Panc1 (cell line): ENCODE results near the gene CNGB1. TPM values are rescaled to one million over a fixed set of nuclear protein-coding genes. Genes with fewer than 3 reads are reported as not detected.

Experiments
- ATAC-seq: fragments of 200-7000 bp; cut with Tn5 transposase; 2 replicates; pipeline ENCODE4 v1.9.1; 2020; ENCODE audit warnings: mild to moderate bottlenecking, moderate library complexity
- BruUV-seq: library from RNA; stranded (reverse); fragments of 400-500 nt; replicated peaks from 2 replicates; lab custom pipeline; 2021; lab: Mats Ljungman, UMichigan
- CTCF ChIA-PET: fragments of 300-600 bp; sonication (Branson Sonifier 250); formaldehyde crosslinking; loops from one replicate; lab custom pipeline; 2022; ENCODE audit warnings: antibody characterized with exemption; lab: Charles Lee
- POLR2A ChIA-PET: fragments of 300-600 bp; sonication (Branson Sonifier 250); formaldehyde crosslinking; loops from one replicate; lab custom pipeline; 2022; ENCODE audit warnings: antibody characterized with exemption; lab: Charles Lee
- DNase-seq: peaks from one replicate; pipeline ENCODE4 v3.0.0-alpha.2; 2010; ENCODE audit warnings: low read depth, low spot score
- H3K27ac ChIP-seq: 2 replicates; pipeline ENCODE4 v1.5.1; 2011; ENCODE audit warnings: mild to moderate bottlenecking, low read length, inconsistent platforms
- H3K27me3 ChIP-seq: fragments of 200-500 bp; sonication (Bioruptor generic); 2 replicates; pipeline ENCODE4 v1.6.0; 2014; ENCODE audit warnings: low read length, inconsistent platforms; ENCODE audit not compliant: control insufficient read depth, insufficient read depth
- H3K36me3 ChIP-seq: fragments of 200-500 bp; sonication (Bioruptor generic); 2 replicates; pipeline ENCODE4 v1.5.1; 2014; ENCODE audit warnings: inconsistent platforms, mild to moderate bottlenecking, low read length, moderate library complexity; ENCODE audit not compliant: control insufficient read depth, insufficient read depth
- H3K4me1 ChIP-seq: 2 replicates; pipeline ENCODE4 v1.5.1; 2011; ENCODE audit warnings: inconsistent platforms, mild to moderate bottlenecking, low read length, moderate library complexity; ENCODE audit not compliant: control insufficient read depth, insufficient read depth
- H3K4me3 ChIP-seq, 2 experiments: 2 replicates each; pipeline ENCODE4 v1.5.1; 2011 to 2012; ENCODE audit warnings: low read depth in 2 of 2, low read length in 2 of 2, mild to moderate bottlenecking in 2 of 2, inconsistent platforms in 1 of 2, moderate library complexity in 1 of 2
- H3K9me3 ChIP-seq: fragments of 200-500 bp; sonication (Bioruptor generic); 2 replicates; pipeline ENCODE4 v1.5.1; 2014; ENCODE audit warnings: low read depth, mild to moderate bottlenecking, inconsistent platforms, low read length, moderate library complexity; ENCODE audit not compliant: control insufficient read depth, insufficient read depth
- POLR2AphosphoS5 ChIP-seq: IDR thresholded peaks from 2 replicates; pipeline ENCODE4 v1.6.1; 2012; ENCODE audit warnings: mild to moderate bottlenecking, low read depth, low read length, moderate library complexity
- SIN3A ChIP-seq: IDR thresholded peaks from 2 replicates; pipeline ENCODE4 v1.6.1; 2012; ENCODE audit warnings: low read depth, mild to moderate bottlenecking, low read length, moderate library complexity, borderline replicate concordance; ENCODE audit not compliant: insufficient read depth
- TCF7L2 ChIP-seq: IDR thresholded peaks from 2 replicates; pipeline ENCODE4 v1.6.1; 2011; ENCODE audit warnings: mild to moderate bottlenecking, low read depth, low read length, inconsistent platforms
- in situ Hi-C: cut with HindIII; loops from 2 replicates; pipeline ENCODE4 v1.10.0; 2016; ENCODE audit warnings: low sequenced_read_pairs, low pct_unique_long_range_greater_than_20kb
- intact Hi-C: fragments of 100-400 bp; cut with micrococcal nuclease; formaldehyde crosslinking; loops from one replicate; pipeline ENCODE4 v1.10.0; 2022; ENCODE audit not compliant: unreplicated experiment
- total RNA-seq: library from RNA; stranded (reverse); gene quantifications from one replicate; pipeline ENCODE4 v1.2.1, GENCODE V29; 2021; ENCODE audit not compliant: unreplicated experiment
- TF ChIP-seq, protein P1 (sequence below), 2 experiments: IDR thresholded peaks; 2 replicates each; pipeline ENCODE4 v1.6.1; 2011 to 2012; ENCODE audit warnings: low read depth in 2 of 2, control low read depth in 1 of 2, low read length in 1 of 2, mild to moderate bottlenecking in 1 of 2, moderate library complexity in 1 of 2; ENCODE audit not compliant: insufficient read depth in 1 of 2
- TF ChIP-seq, protein P2 (sequence below): fragments of 450-650 bp; IDR thresholded peaks from 2 replicates; pipeline ENCODE4 v1.5.1; 2017; ENCODE audit warnings: mild to moderate bottlenecking

The CNGB1 gene
- total RNA-seq, 1 experiment from 2014 or later: not detected

DNA sequence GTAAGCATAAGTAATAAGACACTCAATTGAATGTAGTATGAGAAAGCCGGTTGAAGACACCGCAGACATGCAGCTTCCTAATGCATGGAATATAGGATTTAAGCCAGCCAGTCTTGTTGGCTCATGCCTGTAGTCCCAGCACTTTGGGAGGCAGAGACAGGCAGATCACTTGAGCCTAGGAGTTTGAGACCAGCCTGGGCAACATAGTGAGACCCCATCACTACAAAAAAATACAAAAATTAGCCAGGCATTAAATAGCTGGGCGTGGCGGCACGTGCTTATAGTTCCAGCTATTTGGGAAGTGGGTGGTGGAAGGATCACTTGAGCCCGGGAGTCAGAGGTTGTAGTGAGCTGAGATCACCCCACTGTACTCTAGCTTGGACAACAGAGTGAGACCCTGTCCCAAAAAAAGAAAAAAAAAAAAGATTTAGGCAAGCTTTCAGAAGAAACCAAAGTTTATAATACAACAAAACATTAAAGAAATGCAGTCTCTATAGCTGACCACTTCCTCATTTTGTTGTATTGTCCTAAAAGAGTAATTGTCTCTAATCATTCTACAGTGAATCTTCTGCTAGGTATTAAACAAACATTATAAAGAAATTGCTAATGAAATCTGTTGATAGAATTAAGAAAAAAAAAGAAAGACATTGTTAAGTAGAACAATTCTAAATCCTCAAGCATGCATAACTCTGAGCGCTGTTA, 100.0 kb downstream of the CNGB1 start:
- Histone ChIP-seq H3K4me1 (no peaks in the 10 kb centered on the region), H3K9me3 (no peaks in the 10 kb centered on the region), H3K27ac (no peak overlapping the region), H3K36me3 (no peaks in the 10 kb centered on the region), H3K27me3 (no peaks in the 10 kb centered on the region), H3K4me3 (no peak overlapping the region)
- in situ Hi-C loops: no loop called here
- intact Hi-C loops: no loop called here
- DNase-seq (no peak), ATAC-seq (no peak)
- TF ChIP-seq TCF7L2: no peak
- TF ChIP-seq, protein P1, sequence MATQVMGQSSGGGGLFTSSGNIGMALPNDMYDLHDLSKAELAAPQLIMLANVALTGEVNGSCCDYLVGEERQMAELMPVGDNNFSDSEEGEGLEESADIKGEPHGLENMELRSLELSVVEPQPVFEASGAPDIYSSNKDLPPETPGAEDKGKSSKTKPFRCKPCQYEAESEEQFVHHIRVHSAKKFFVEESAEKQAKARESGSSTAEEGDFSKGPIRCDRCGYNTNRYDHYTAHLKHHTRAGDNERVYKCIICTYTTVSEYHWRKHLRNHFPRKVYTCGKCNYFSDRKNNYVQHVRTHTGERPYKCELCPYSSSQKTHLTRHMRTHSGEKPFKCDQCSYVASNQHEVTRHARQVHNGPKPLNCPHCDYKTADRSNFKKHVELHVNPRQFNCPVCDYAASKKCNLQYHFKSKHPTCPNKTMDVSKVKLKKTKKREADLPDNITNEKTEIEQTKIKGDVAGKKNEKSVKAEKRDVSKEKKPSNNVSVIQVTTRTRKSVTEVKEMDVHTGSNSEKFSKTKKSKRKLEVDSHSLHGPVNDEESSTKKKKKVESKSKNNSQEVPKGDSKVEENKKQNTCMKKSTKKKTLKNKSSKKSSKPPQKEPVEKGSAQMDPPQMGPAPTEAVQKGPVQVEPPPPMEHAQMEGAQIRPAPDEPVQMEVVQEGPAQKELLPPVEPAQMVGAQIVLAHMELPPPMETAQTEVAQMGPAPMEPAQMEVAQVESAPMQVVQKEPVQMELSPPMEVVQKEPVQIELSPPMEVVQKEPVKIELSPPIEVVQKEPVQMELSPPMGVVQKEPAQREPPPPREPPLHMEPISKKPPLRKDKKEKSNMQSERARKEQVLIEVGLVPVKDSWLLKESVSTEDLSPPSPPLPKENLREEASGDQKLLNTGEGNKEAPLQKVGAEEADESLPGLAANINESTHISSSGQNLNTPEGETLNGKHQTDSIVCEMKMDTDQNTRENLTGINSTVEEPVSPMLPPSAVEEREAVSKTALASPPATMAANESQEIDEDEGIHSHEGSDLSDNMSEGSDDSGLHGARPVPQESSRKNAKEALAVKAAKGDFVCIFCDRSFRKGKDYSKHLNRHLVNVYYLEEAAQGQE (IDR thresholded peaks at IDR 0.05; ENCODE audit: insufficient read depth in 1 of 2, low read depth in 2 of 2, low read length in 1 of 2): no peak
- TF ChIP-seq POLR2AphosphoS5: no peak
- TF ChIP-seq, protein P2, sequence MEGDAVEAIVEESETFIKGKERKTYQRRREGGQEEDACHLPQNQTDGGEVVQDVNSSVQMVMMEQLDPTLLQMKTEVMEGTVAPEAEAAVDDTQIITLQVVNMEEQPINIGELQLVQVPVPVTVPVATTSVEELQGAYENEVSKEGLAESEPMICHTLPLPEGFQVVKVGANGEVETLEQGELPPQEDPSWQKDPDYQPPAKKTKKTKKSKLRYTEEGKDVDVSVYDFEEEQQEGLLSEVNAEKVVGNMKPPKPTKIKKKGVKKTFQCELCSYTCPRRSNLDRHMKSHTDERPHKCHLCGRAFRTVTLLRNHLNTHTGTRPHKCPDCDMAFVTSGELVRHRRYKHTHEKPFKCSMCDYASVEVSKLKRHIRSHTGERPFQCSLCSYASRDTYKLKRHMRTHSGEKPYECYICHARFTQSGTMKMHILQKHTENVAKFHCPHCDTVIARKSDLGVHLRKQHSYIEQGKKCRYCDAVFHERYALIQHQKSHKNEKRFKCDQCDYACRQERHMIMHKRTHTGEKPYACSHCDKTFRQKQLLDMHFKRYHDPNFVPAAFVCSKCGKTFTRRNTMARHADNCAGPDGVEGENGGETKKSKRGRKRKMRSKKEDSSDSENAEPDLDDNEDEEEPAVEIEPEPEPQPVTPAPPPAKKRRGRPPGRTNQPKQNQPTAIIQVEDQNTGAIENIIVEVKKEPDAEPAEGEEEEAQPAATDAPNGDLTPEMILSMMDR: no peak
- TF ChIP-seq SIN3A: no peak
- BruUV-seq: no TSS peak
- POLR2A ChIA-PET: interaction anchor here (0.6 kb wide), 1 partner anchor 78 kb away, joined by 15 read pairs; no protein-coding TSS in a partner anchor
- CTCF ChIA-PET: no interaction called here

DNA sequence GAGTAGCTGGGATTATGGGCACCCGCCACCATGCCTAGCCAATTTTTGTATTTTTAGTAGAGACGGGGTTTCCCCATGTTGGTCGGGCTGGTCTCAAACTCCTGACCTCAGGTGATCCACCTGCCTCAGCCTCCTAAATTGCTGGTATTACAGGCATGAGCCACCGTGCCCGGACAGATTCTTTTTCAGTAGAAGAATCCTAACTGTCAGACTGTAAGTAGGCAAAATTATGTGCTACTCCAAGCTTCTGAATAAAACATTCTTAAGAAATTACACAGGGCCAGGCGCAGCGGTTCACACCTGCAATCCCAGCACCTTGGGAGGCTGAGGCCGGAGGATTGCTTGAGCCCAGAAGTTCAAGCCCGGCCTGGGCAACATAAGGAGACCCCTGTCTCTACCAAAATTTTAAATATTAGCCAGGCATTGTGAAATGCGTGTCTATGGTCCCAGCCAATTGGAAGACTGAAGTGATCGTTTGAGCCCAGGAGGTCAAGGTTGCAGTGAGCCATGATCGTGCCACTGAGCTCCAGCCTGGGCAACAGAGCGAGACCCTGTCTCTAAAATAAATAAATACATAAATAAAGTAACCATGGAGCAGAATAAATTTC, 101.9 kb downstream of the CNGB1 start:
- TF ChIP-seq, protein P2: no peak
- TF ChIP-seq TCF7L2: no peak
- TF ChIP-seq, protein P1 (IDR thresholded peaks at IDR 0.05; ENCODE audit: insufficient read depth in 1 of 2, low read depth in 2 of 2, low read length in 1 of 2): no peak
- no peak for TF ChIP-seq SIN3A
- no peak for TF ChIP-seq POLR2AphosphoS5
- ATAC-seq (no peak), DNase-seq (no peak)
- Histone ChIP-seq H3K27me3 (no peaks in the 10 kb centered on the region), H3K36me3 (no peaks in the 10 kb centered on the region), H3K4me1 (no peaks in the 10 kb centered on the region), H3K4me3 (no peak overlapping the region), H3K9me3 (no peaks in the 10 kb centered on the region), H3K27ac (no peak overlapping the region)
- BruUV-seq: no TSS peak
- ChIA-PET CTCF (no interaction called here), POLR2A (no interaction called here)
- in situ Hi-C loops (no loop called here), intact Hi-C loops (no loop called here)
